Right cardiac atrium (tissue), 5 donors: ENCODE data around the gene CRYBG1. TPM values are rescaled to one million over a fixed set of nuclear protein-coding genes. Genes with fewer than 3 reads are reported as not detected.

ENCODE experiments used
- ATAC-seq, 2 donors: fragments of 200-7000 bp; cut with Tn5 transposase; one replicate each; pipeline versions ENCODE4 v1.8.0 to v1.9.1; 2020; ENCODE audit warnings: moderate library complexity in 2 of 2, mild to moderate bottlenecking in 1 of 2
- DNase-seq, 3 donors: peaks; one replicate each; pipeline ENCODE4 v3.0.0-alpha.2; 2020
- H3K27ac ChIP-seq: one replicate; pipeline ENCODE4 v1.5.1; 2013; ENCODE audit warnings: mild to moderate bottlenecking, low read length, control low read depth, moderate library complexity
- H3K27me3 ChIP-seq: one replicate; pipeline ENCODE4 v1.6.1; 2013; ENCODE audit not compliant: control insufficient read depth, insufficient read depth
- H3K4me1 ChIP-seq: one replicate; pipeline ENCODE4 v1.6.1; 2013; ENCODE audit warnings: low read length; ENCODE audit not compliant: control insufficient read depth, insufficient read depth
- H3K4me3 ChIP-seq: one replicate; pipeline ENCODE4 v1.5.1; 2013; ENCODE audit warnings: low read length, control low read depth
- H3K9me3 ChIP-seq: one replicate; pipeline ENCODE4 v1.6.1; 2013; ENCODE audit warnings: low read length; ENCODE audit not compliant: control insufficient read depth
- WGBS: extraction: QIAGEN DNeasy Blood & Tissue Kit; methylation state at CpG from one replicate; pipeline ENCODE4 v1.1.7; 2013; 5-methylcytosine and 5-hydroxymethylcytosine counted together
- intact Hi-C, 4 donors: fragments of 100-400 bp; cut with DNase I; formaldehyde crosslinking; loops; one replicate each; pipeline versions ENCODE4 v1.11.0 to v1.14.0; 2022 to 2023
- long read RNA-seq, 4 donors: library from polyadenylated mRNA; unstranded; transcript quantifications; one replicate each; pipeline ENCODE4 v2.0.0, GENCODE V29; 2020 to 2021
- polyA plus RNA-seq: library from polyadenylated mRNA; stranded (reverse); fragments of 200-250 nt; gene quantifications from one replicate; pipeline ENCODE4 v1.2.3, GENCODE V29; 2013
- total RNA-seq, 4 donors: library from RNA; stranded (reverse); fragmentation: NEBNext Ultra II Directional; extraction: Animal tissue kit (Norgen Biotek cat#: 25700); gene quantifications; one replicate each; pipeline ENCODE4 v1.2.1, GENCODE V29; 2021
- donor health status: healthy with polysubstance abuse.
- donor health status: DM: no; HTN: yes; CAD: no.
- donor health status: DM: no; HTN: no; CAD: no.
- donor health status: DM: no; HTN: yes; CAD: no; lungs with severe emphysema.
- donor health status: DM: yes; HTN: yes; CAD: no.

The CRYBG1 gene
- total RNA-seq (1 to 10 TPM in 2 of 4 donors, under 1 TPM in 2; 0.76 to 1.6 (median 1.2) TPM), polyA plus RNA-seq (0.38 TPM)
- long read RNA-seq, donor 1, partial matches to known transcripts, result 1 of 3 reads
- long read RNA-seq, donor 1, other reads (novel, unspliced or antisense), result 2 of 3 reads
- long read RNA-seq, donor 2, result 0 reads
- long read RNA-seq, donor 3, full-length matches to known transcripts, result 1 of 2 reads
- long read RNA-seq, donor 3, partial matches to known transcripts, result 1 of 2 reads
- long read RNA-seq, donor 3, other reads (novel, unspliced or antisense), result 0 of 2 reads
- long read RNA-seq, donor 4, result 0 reads

- peak within 1 kb of the TSS; percentile 12 for H3K4me3 ChIP-seq
- no peaks in the 10 kb centered on the region for H3K27me3 ChIP-seq
- no peak within 1 kb of the TSS for H3K27ac ChIP-seq
- H3K9me3 ChIP-seq, result no peaks in the 10 kb centered on the region
- WGBS, result 1% methylated on average over 66 of the region's 66 CpGs
- H3K4me1 ChIP-seq, result no peaks in the 10 kb centered on the region
- DNase-seq (peak; percentile 20 to 68 (median 64)), ATAC-seq (peak; percentile 80 to 81)
- intact Hi-C loops, result no loop called here
These were observed at the start of gene CRYBG1 for GRCh38 chr6:106360410-106360988. Gene CRYBG1 (plus strand): TSS chr6:106360717. CDS start chr6:106360909, 192 bp downstream.

GRCh38 chr6:106315765-106316374, 44.6 kb upstream of the CRYBG1 start:
- Histone ChIP-seq H3K27ac (no peak overlapping the region), H3K4me1 (peaks cover 2% of the 10 kb centered on the region), H3K4me3 (no peak overlapping the region), H3K27me3 (no peaks in the 10 kb centered on the region), H3K9me3 (no peaks in the 10 kb centered on the region)
- no peak for ATAC-seq
- DNase-seq, result no peak
- intact Hi-C loops, result no loop called here
- WGBS, result 39% methylated on average over 6 of the region's 6 CpGs

- H3K4me3 ChIP-seq, result no peak overlapping the region
- peaks cover 2% of the 10 kb centered on the region for H3K4me1 ChIP-seq
- H3K9me3 ChIP-seq, result no peaks in the 10 kb centered on the region
- ATAC-seq, result no peak
- 91% methylated on average over 3 of the region's 3 CpGs for WGBS
- intact Hi-C loops, result no loop called here
- H3K27me3 ChIP-seq, result no peaks in the 10 kb centered on the region
- no peak for DNase-seq
- no peak overlapping the region for H3K27ac ChIP-seq
These were observed 44.1 kb upstream of the CRYBG1 start for GRCh38 chr6:106316375-106316766.

GRCh38 chr6:106318061-106318460, 42.5 kb upstream of the CRYBG1 start:
- H3K27ac ChIP-seq, result no peak overlapping the region
- peaks cover 2% of the 10 kb centered on the region for H3K4me1 ChIP-seq
- DNase-seq (no peak), ATAC-seq (no peak)
- 55% methylated on average over 2 of the region's 2 CpGs for WGBS
- no peak overlapping the region for H3K4me3 ChIP-seq
- no peaks in the 10 kb centered on the region for H3K27me3 ChIP-seq
- no peaks in the 10 kb centered on the region for H3K9me3 ChIP-seq
- intact Hi-C loops, result no loop called here

- DNase-seq (no peak), ATAC-seq (no peak)
- Histone ChIP-seq H3K27me3 (no peaks in the 10 kb centered on the region), H3K4me3 (no peak overlapping the region), H3K9me3 (no peaks in the 10 kb centered on the region), H3K4me1 (peaks cover 4% of the 10 kb centered on the region), H3K27ac (no peak overlapping the region)
- intact Hi-C loops, result no loop called here
These were observed 41.7 kb upstream of the CRYBG1 start for GRCh38 chr6:106318851-106319250.

- Histone ChIP-seq H3K4me3 (no peak overlapping the region), H3K27me3 (no peaks in the 10 kb centered on the region), H3K27ac (no peak overlapping the region), H3K4me1 (peaks cover 3% of the 10 kb centered on the region), H3K9me3 (no peaks in the 10 kb centered on the region)
- WGBS, result 97% methylated on average over 4 of the region's 4 CpGs
- ATAC-seq (no peak), DNase-seq (no peak)
- intact Hi-C loops, result no loop called here
These were observed 38.6 kb upstream of the CRYBG1 start for GRCh38 chr6:106321940-106322339.

GRCh38 chr6:106324726-106325335, 35.7 kb upstream of the CRYBG1 start:
- no peak for ATAC-seq
- intact Hi-C loops, result no loop called here
- no peaks in the 10 kb centered on the region for H3K9me3 ChIP-seq
- H3K27me3 ChIP-seq, result no peaks in the 10 kb centered on the region
- DNase-seq, result no peak
- H3K27ac ChIP-seq, result peak overlapping the region; percentile 74
- 4% methylated on average over 9 of the region's 9 CpGs for WGBS
- H3K4me1 ChIP-seq, result peaks cover 3% of the 10 kb centered on the region
- H3K4me3 ChIP-seq, result peak overlapping the region; percentile 74

GRCh38 chr6:106325336-106326178, 35.0 kb upstream of the CRYBG1 start, which contains the start of gene ATG5:
Gene ATG5 (minus strand): TSS chr6:106325760. CDS start chr6:106316208, 9,552 bp downstream.
- peaks cover 3% of the 10 kb centered on the region for H3K4me1 ChIP-seq
- no peaks in the 10 kb centered on the region for H3K9me3 ChIP-seq
- H3K27me3 ChIP-seq, result no peaks in the 10 kb centered on the region
- ATAC-seq (peak; percentile 98 to 99), DNase-seq (peak; percentile 100)
- peak within 1 kb of the TSS; percentile 74 for H3K27ac ChIP-seq
- intact Hi-C loops, result no loop called here
- peak within 1 kb of the TSS; percentile 74 for H3K4me3 ChIP-seq
- WGBS, result 1% methylated on average over 56 of the region's 56 CpGs

GRCh38 chr6:106334646-106335448, 25.7 kb upstream of the CRYBG1 start:
- H3K9me3 ChIP-seq, result no peaks in the 10 kb centered on the region
- intact Hi-C loops, result loop anchor here in 3 of 4 donors (5.0 to 10.0 kb wide), 3 partner anchors 230 to 642 kb away; partner anchors contain the start of gene CD24 (in 1 of the 3)
- peak; percentile 50 to 57 for ATAC-seq
- H3K27me3 ChIP-seq, result no peaks in the 10 kb centered on the region
- H3K4me3 ChIP-seq, result no peak overlapping the region
- no peak overlapping the region for H3K27ac ChIP-seq
- H3K4me1 ChIP-seq, result no peaks in the 10 kb centered on the region
- DNase-seq, result peak in 2 of 3 donors; percentile 23 to 49
- WGBS, result 23% methylated on average over 5 of the region's 5 CpGs
